HepG2 (cell line): ENCODE data around the gene EEF2. TPM values are rescaled to one million over a fixed set of nuclear protein-coding genes. Genes with fewer than 3 reads are reported as not detected.

ENCODE experiments used
- CBX1 ChIP-seq: IDR thresholded peaks from one replicate; pipeline ENCODE4 v1.6.1; 2016; ENCODE audit warnings: antibody characterized with exemption, low read depth
- HNRNPLL ChIP-seq: fragments of 200-400 bp; formaldehyde crosslinking; IDR thresholded peaks from 2 replicates; pipeline ENCODE4 v1.6.1; 2017; ENCODE audit warnings: mild to moderate bottlenecking, low read depth, low read length; ENCODE audit not compliant: poor library complexity, severe bottlenecking
- HOMEZ ChIP-seq: IDR thresholded peaks from 2 replicates; pipeline ENCODE4 v1.6.1; 2016; ENCODE audit warnings: low read depth
- KMT2B ChIP-seq: IDR thresholded peaks from 2 replicates; pipeline ENCODE4 v1.6.1; 2016; ENCODE audit warnings: missing genetic modification reagents, missing compliant biosample characterization
- MTA3 ChIP-seq: sonication (generic); formaldehyde crosslinking; IDR thresholded peaks from 2 replicates; pipeline ENCODE4 v1.4.0; 2020; ENCODE audit warnings: missing genetic modification reagents
- MXD3 ChIP-seq: IDR thresholded peaks from 2 replicates; pipeline ENCODE4 v1.6.1; 2016; ENCODE audit warnings: mild to moderate bottlenecking, missing biosample characterization, missing genetic modification reagents
- PHB2 ChIP-seq: fragments of 450-650 bp; IDR thresholded peaks from 2 replicates; pipeline ENCODE4 v1.6.1; 2018; ENCODE audit not compliant: partially characterized antibody
- PRMT3 ChIP-seq: sonication (generic); formaldehyde crosslinking; IDR thresholded peaks from 2 replicates; pipeline ENCODE4 v1.8.1; 2022; ENCODE audit warnings: low read depth, mild to moderate bottlenecking, moderate library complexity, missing genetic modification reagents, borderline replicate concordance
- PTBP1 ChIP-seq: fragments of 200-400 bp; formaldehyde crosslinking; IDR thresholded peaks from 2 replicates; pipeline ENCODE4 v1.6.1; 2018; ENCODE audit warnings: low read length, low read depth; ENCODE audit not compliant: poor library complexity, severe bottlenecking
- RCOR2 ChIP-seq: IDR thresholded peaks from 2 replicates; pipeline ENCODE4 v1.6.1; 2016; ENCODE audit warnings: missing biosample characterization, missing genetic modification reagents
- RXRA ChIP-seq: sonication (generic); formaldehyde crosslinking; IDR thresholded peaks from 2 replicates; pipeline ENCODE4 v1.5.1; 2020; ENCODE audit warnings: missing genetic modification reagents
- SP4 ChIP-seq: sonication (generic); formaldehyde crosslinking; IDR thresholded peaks from 2 replicates; pipeline ENCODE4 v1.8.1; 2023; ENCODE audit warnings: mild to moderate bottlenecking, missing genetic modification reagents
- SRF ChIP-seq: IDR thresholded peaks from 2 replicates; pipeline ENCODE4 v1.6.1; 2011; ENCODE audit warnings: mild to moderate bottlenecking, low read depth, low read length, moderate library complexity
- ZFP41 ChIP-seq: sonication (generic); formaldehyde crosslinking; IDR thresholded peaks from 2 replicates; pipeline ENCODE4 v1.4.0; 2020; ENCODE audit warnings: mild to moderate bottlenecking, missing genetic modification reagents, borderline replicate concordance
- ZNF136 ChIP-seq: sonication (generic); formaldehyde crosslinking; IDR thresholded peaks from 2 replicates; pipeline ENCODE4 v1.8.1; 2022; ENCODE audit warnings: low read depth, mild to moderate bottlenecking, moderate library complexity, missing genetic modification reagents
- ZNF275 ChIP-seq: sonication (generic); formaldehyde crosslinking; IDR thresholded peaks from 2 replicates; pipeline ENCODE4 v1.8.0; 2022; ENCODE audit warnings: missing genetic modification reagents, mild to moderate bottlenecking, inconsistent platforms, borderline replicate concordance
- ZNF382 ChIP-seq: sonication (generic); formaldehyde crosslinking; IDR thresholded peaks from 2 replicates; pipeline ENCODE4 v1.5.0; 2020; ENCODE audit warnings: missing genetic modification reagents, mild to moderate bottlenecking, borderline replicate concordance
- ZNF383 ChIP-seq: sonication (generic); formaldehyde crosslinking; IDR thresholded peaks from 2 replicates; pipeline ENCODE4 v1.4.0; 2020; ENCODE audit warnings: missing genetic modification reagents, mild to moderate bottlenecking, borderline replicate concordance
- ZNF430 ChIP-seq: sonication (generic); formaldehyde crosslinking; IDR thresholded peaks from 2 replicates; pipeline ENCODE4 v1.9.0; 2021; ENCODE audit warnings: mild to moderate bottlenecking, missing genetic modification reagents
- ZNF607 ChIP-seq: sonication (generic); formaldehyde crosslinking; IDR thresholded peaks from 2 replicates; pipeline ENCODE4 v1.5.1; 2020; ENCODE audit warnings: missing genetic modification reagents, mild to moderate bottlenecking, borderline replicate concordance
- ZNF619 ChIP-seq: sonication (generic); formaldehyde crosslinking; IDR thresholded peaks from 2 replicates; pipeline ENCODE4 v1.4.0; 2020; ENCODE audit warnings: mild to moderate bottlenecking, missing genetic modification reagents
- polyA plus RNA-seq, 8 experiments: library from polyadenylated mRNA; depleted of rRNA in 3 of 8; stranded (reverse) in 7 of 8; unstranded in 1 of 8; fragments of >200 nt; fragmentation: Illumina TruSeq in 4 of 8; extraction: Trizol in 4 of 8; gene quantifications; 2 replicates each; pipeline versions ENCODE4 v1.2.1 to v1.2.3, GENCODE V29; 2011 to 2016; ENCODE audit warnings: low read depth in 4 of 8, missing spikeins in 1 of 8, mixed read lengths in 1 of 8; ENCODE audit not compliant: insufficient read depth in 1 of 8
- total RNA-seq, 5 experiments: library from RNA; depleted of rRNA; stranded (reverse); fragments of >200 nt; fragmentation: Illumina TruSeq; extraction: Trizol; gene quantifications; 2 replicates each; pipeline ENCODE4 v1.2.3, GENCODE V29; 2016; ENCODE audit warnings: low read depth in 1 of 5
- TF ChIP-seq, protein P1 (sequence below): sonication (generic); formaldehyde crosslinking; IDR thresholded peaks from 2 replicates; pipeline ENCODE4 v1.8.1; 2022; ENCODE audit warnings: low read depth, mild to moderate bottlenecking, missing genetic modification reagents
- TF ChIP-seq, protein P2 (sequence below): sonication (generic); formaldehyde crosslinking; IDR thresholded peaks from 2 replicates; pipeline ENCODE4 v1.8.0; 2022; ENCODE audit warnings: mild to moderate bottlenecking, missing genetic modification reagents, moderate library complexity

The EEF2 gene
- total and polyA plus RNA-seq, 2 of the 13 experiments (the other 11 are each of a cell fraction or from before 2014, with no cell fraction given), result 1,441 to 1,777 TPM

DNA sequence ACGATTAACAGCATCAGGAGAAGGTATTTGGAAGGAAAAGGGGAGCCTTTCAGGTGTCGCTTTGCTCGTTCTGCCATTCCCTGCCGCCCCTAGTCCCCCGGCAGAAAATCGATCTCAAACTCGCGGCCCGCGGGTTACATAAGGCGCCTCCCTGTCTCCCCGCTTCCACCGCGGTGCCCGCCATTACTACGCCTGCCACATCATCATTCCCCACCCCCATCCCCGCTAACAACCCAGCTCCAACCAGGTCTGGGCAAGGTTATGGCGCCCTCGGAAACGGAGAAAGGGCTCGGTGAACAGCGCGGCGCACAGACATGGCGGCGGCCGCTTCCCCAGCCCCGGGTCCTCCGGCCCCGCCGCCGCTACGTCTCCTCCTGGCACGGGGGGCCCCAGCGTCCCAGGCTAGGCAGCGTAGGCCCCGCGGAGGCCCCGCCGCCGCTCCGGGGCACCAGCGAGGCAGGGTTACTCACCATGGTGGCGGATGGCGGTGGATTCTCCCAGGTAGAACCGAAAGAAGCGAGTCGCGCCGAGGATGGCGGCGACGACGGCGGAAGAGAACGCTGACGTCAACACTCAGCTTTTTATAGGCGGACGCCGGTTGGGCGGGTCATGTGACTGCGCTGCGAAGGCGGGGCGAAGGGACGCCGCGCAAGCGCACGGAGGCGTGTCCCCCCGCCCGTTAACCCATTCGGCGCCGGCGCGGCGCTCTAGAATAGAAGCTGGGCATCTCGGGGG is at the start of gene EEF2 (continued):
- TF ChIP-seq ZNF619 (peak; percentile 96), PHB2 (no peak), ZFP41 (CRISPR knock-in tag) (0 out of 2 replicates have a peak, but pooled peaks have one; percentile 64), MXD3 (CRISPR knock-in tag) (peak; percentile 95), ZNF430 (CRISPR knock-in tag) (peak; percentile 89; the same call in 1 of the 2 replicates), CBX1 (peak; percentile 90), RXRA (peak; percentile 59; the same call in 1 of the 2 replicates), HNRNPLL (peak; percentile 52), PTBP1 (peak; percentile 35), ZNF275 (CRISPR knock-in tag) (peak; percentile 77; the same call in 1 of the 2 replicates), MTA3 (CRISPR knock-in tag) (no peak), ZNF607 (peak; percentile 75; the same call in 1 of the 2 replicates), ZNF136 (no peak), ZNF383 (no peak), KMT2B (CRISPR knock-in tag) (peak; percentile 81), HOMEZ (CRISPR knock-in tag) (0 out of 2 replicates have a peak, but pooled peaks have one; percentile 11), ZNF382 (CRISPR knock-in tag) (no peak), RCOR2 (no peak), SP4 (CRISPR knock-in tag) (peak; percentile 90), SRF (peak; percentile 12; the same call in 1 of the 2 replicates), PRMT3 (CRISPR knock-in tag) (no peak)
- TF ChIP-seq, protein P1, sequence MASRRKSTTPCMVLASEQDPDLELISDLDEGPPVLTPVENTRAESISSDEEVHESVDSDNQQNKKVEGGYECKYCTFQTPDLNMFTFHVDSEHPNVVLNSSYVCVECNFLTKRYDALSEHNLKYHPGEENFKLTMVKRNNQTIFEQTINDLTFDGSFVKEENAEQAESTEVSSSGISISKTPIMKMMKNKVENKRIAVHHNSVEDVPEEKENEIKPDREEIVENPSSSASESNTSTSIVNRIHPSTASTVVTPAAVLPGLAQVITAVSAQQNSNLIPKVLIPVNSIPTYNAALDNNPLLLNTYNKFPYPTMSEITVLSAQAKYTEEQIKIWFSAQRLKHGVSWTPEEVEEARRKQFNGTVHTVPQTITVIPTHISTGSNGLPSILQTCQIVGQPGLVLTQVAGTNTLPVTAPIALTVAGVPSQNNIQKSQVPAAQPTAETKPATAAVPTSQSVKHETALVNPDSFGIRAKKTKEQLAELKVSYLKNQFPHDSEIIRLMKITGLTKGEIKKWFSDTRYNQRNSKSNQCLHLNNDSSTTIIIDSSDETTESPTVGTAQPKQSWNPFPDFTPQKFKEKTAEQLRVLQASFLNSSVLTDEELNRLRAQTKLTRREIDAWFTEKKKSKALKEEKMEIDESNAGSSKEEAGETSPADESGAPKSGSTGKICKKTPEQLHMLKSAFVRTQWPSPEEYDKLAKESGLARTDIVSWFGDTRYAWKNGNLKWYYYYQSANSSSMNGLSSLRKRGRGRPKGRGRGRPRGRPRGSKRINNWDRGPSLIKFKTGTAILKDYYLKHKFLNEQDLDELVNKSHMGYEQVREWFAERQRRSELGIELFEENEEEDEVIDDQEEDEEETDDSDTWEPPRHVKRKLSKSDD (CRISPR knock-in tag), result no peak
- TF ChIP-seq, protein P2, sequence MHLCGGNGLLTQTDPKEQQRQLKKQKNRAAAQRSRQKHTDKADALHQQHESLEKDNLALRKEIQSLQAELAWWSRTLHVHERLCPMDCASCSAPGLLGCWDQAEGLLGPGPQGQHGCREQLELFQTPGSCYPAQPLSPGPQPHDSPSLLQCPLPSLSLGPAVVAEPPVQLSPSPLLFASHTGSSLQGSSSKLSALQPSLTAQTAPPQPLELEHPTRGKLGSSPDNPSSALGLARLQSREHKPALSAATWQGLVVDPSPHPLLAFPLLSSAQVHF (CRISPR knock-in tag), result peak; percentile 83; the same call in 1 of the 2 replicates
